Measurements from ENCODE around the gene PPP2R2B. TPM values are rescaled to one million over a fixed set of nuclear protein-coding genes. Genes with fewer than 3 reads are reported as not detected.

Gene PPP2R2B
- total RNA-seq, 2 donors from 2014 or later = 9.5 to 29.8 TPM

DNA sequence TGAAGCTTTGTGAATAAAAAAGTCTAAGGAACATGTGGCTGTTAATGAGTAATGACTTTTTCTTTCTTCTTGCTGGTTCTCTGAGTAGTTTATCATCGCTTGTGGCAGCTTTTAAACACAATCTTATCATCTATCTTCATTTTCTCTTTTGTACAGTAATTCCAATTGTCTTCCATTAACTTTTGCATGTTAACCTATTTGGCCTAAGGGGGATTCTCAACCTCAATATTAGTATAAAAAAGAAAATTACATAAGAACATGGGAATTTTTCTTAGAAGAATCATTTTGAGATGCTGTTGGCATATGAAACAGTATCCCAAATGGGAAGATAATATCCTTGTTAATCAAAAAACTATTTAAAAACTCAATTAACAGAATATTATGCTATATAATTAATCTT lies 182.9 kb downstream of the PPP2R2B start:
- Histone ChIP-seq H3K27me3 (replicated peaks; ENCODE audit: insufficient read depth) (no peaks in the 10 kb centered on the region), H3K9me3 (no peaks in the 10 kb centered on the region), H3K4me1 (ENCODE audit: control insufficient read depth in 1 of 2, low read depth in 2 of 2) (peaks cover 10 to 13% of the 10 kb centered on the region in 2 donors), H3K27ac (no peak overlapping the region), H3K4me3 (no peak overlapping the region), H3K36me3 (peaks cover 4% of the 10 kb centered on the region)
- TF ChIP-seq CTCF (IDR thresholded peaks at IDR 0.05) = no peak
- no peak for ATAC-seq (ENCODE audit: insufficient number of reproducible peaks, low FRiP score, low read depth)
- no peak for DNase-seq (ENCODE audit: low spot score)

DNA sequence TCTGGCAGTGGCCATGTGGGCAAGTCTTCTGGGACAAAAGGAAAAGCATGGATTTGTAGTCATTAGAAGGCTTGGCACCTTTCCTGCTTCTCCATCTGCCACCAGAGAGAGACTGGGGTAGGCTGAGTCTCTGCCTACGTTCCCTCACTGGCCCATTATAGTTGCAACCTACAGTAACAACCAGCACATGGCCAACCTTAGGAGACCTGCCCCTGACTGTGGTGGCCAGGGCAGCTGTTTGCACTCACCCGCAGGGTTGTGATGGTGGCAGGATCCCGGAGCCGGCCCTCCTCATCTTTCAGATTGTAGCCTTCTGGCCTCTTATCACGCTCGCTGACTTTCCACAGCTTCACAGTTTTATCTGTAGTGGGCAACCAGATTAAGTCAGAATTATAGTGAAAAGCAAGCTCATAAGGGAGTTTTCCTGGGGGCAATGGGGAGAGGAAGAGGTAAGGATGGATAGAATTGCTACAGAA lies 187.6 kb downstream of the PPP2R2B start:
- no peak for ATAC-seq (ENCODE audit: insufficient number of reproducible peaks, low FRiP score, low read depth)
- Histone ChIP-seq H3K4me1 (ENCODE audit: control insufficient read depth in 1 of 2, low read depth in 2 of 2) (no peaks in the 10 kb centered on the region), H3K4me3 (no peak overlapping the region), H3K27ac (no peak overlapping the region), H3K36me3 (peaks cover 4% of the 10 kb centered on the region), H3K27me3 (replicated peaks; ENCODE audit: insufficient read depth) (no peaks in the 10 kb centered on the region), H3K9me3 (no peaks in the 10 kb centered on the region)
- DNase-seq (ENCODE audit: low spot score) = no peak
- TF ChIP-seq CTCF (IDR thresholded peaks at IDR 0.05) = no peak

DNA sequence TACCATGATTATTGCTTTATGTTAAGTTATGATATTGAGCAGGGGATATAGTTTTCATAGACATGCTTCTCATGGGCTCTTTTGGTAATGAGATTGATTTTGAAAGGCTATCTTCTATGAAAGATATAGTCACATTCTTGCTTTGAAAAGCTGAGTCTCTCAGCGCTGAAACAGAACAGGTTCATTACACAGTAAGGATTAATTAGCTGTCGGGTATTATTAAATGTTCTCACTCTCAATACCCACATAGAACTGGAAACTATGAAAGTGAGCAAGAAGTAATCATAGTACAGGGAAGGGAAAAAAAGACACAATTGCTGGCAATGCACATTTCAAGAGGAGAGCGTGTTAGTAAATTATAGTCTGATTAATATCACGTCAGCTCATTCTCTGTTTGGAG lies 190.9 kb downstream of the PPP2R2B start:
- TF ChIP-seq CTCF (IDR thresholded peaks at IDR 0.05) = no peak
- ATAC-seq (ENCODE audit: insufficient number of reproducible peaks, low FRiP score, low read depth) = no peak
- Histone ChIP-seq H3K36me3 (no peaks in the 10 kb centered on the region), H3K4me3 (no peak overlapping the region), H3K9me3 (no peaks in the 10 kb centered on the region), H3K27ac (no peak overlapping the region), H3K27me3 (replicated peaks; ENCODE audit: insufficient read depth) (no peaks in the 10 kb centered on the region), H3K4me1 (ENCODE audit: control insufficient read depth in 1 of 2, low read depth in 2 of 2) (peaks cover 0 to 9% of the 10 kb centered on the region in 2 donors)
- no peak for DNase-seq (ENCODE audit: low spot score)

DNA sequence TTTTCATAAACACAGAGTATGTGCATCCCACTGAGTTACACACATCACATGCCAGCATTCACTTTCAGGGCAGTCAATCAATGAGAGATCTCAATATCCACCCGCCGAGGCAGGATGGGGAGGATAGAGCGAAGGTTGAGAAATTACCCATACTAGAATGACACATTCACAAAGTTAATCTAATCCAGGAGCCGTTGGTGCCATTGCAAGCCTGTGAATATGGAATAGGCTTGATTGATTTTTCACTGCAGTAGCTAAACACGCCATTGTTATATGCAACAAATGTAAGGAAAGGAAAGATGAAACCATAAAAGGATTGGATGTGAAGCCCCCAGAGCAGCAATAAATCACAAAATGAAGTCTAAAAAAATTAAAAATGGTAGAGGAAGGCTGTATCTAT lies 194.7 kb downstream of the PPP2R2B start:
- DNase-seq (ENCODE audit: low spot score) (no peak), ATAC-seq (ENCODE audit: insufficient number of reproducible peaks, low FRiP score, low read depth) (no peak)
- Histone ChIP-seq H3K4me1 (ENCODE audit: control insufficient read depth in 1 of 2, low read depth in 2 of 2) (peaks cover 6 to 26% of the 10 kb centered on the region in 2 donors), H3K27me3 (replicated peaks; ENCODE audit: insufficient read depth) (no peaks in the 10 kb centered on the region), H3K4me3 (no peak overlapping the region), H3K27ac (no peak overlapping the region), H3K9me3 (no peaks in the 10 kb centered on the region), H3K36me3 (no peaks in the 10 kb centered on the region)
- no peak for TF ChIP-seq CTCF (IDR thresholded peaks at IDR 0.05)

GRCh38 chr5:146682899-146683532 lies 195.5 kb downstream of the PPP2R2B start:
- Histone ChIP-seq H3K9me3 (no peaks in the 10 kb centered on the region), H3K4me3 (no peak overlapping the region), H3K4me1 (ENCODE audit: control insufficient read depth in 1 of 2, low read depth in 2 of 2) (peaks cover 6 to 26% of the 10 kb centered on the region in 2 donors), H3K27me3 (replicated peaks; ENCODE audit: insufficient read depth) (no peaks in the 10 kb centered on the region), H3K27ac (peak overlapping the region; percentile 22 to 74), H3K36me3 (no peaks in the 10 kb centered on the region)
- ATAC-seq (ENCODE audit: insufficient number of reproducible peaks, low FRiP score, low read depth) = no peak
- DNase-seq (ENCODE audit: low spot score) = no peak
- no peak for TF ChIP-seq CTCF (IDR thresholded peaks at IDR 0.05)

Data from thoracic aorta (tissue), 2 donors.